IMR-90 (cell line): Measurements from ENCODE around the gene PRKN. TPM values are rescaled to one million over a fixed set of nuclear protein-coding genes. Genes with fewer than 3 reads are reported as not detected.

Experiments used
- ATAC-seq: fragments of 200-7000 bp; cut with Tn5 transposase; 2 replicates; pipeline ENCODE4 v1.9.1; 2020; ENCODE audit warnings: low read depth, mild to moderate bottlenecking, moderate library complexity
- BruUV-seq: library from RNA; stranded (reverse); fragments of 400-500 nt; replicated peaks from 2 replicates; lab custom pipeline; 2021; lab: Mats Ljungman, UMichigan
- CTCF ChIA-PET: fragments of 300-600 bp; formaldehyde crosslinking; extraction: SDS; loops from one replicate; lab custom pipeline; 2021; ENCODE audit warnings: antibody characterized with exemption; lab: Yijun Ruan, JAX
- POLR2A ChIA-PET: fragments of 300-600 bp; sonication (Branson Sonifier 250); formaldehyde crosslinking; loops from one replicate; lab custom pipeline; 2022; ENCODE audit warnings: antibody characterized with exemption; ENCODE audit not compliant: unreplicated experiment; lab: Charles Lee
- DNase-seq: peaks from one replicate; pipeline ENCODE4 v3.0.0; 2013
- H2AFZ ChIP-seq: replicated peaks from 2 replicates; pipeline ENCODE3; 2013; ENCODE audit warnings: low read length, mild to moderate bottlenecking; ENCODE audit not compliant: poor library complexity
- H2AK5ac ChIP-seq: 2 replicates; pipeline ENCODE4 v1.6.1; 2013; ENCODE audit warnings: low read depth, low read length, inconsistent platforms
- H2AK9ac ChIP-seq: replicated peaks from 2 replicates; pipeline ENCODE3; 2013; ENCODE audit warnings: mild to moderate bottlenecking, low read depth, low read length, moderate library complexity; ENCODE audit not compliant: poor library complexity
- H2BK120ac ChIP-seq: 2 replicates; pipeline ENCODE4 v1.6.1; 2013; ENCODE audit warnings: low read depth, low read length, inconsistent platforms
- H2BK15ac ChIP-seq: 3 replicates; pipeline ENCODE4 v1.6.1; 2013; ENCODE audit warnings: low read depth, low read length, inconsistent platforms
- H2BK20ac ChIP-seq: 2 replicates; pipeline ENCODE4 v1.6.1; 2013; ENCODE audit warnings: low read depth, mild to moderate bottlenecking, inconsistent platforms, low read length, moderate library complexity
- H2BK5ac ChIP-seq: 2 replicates; pipeline ENCODE4 v1.6.1; 2013; ENCODE audit warnings: mild to moderate bottlenecking, low read depth, low read length, inconsistent platforms; ENCODE audit not compliant: poor library complexity, severe bottlenecking
- H3K14ac ChIP-seq: replicated peaks from 2 replicates; pipeline ENCODE4 v1.6.1; 2013; ENCODE audit warnings: low read depth, low read length, inconsistent platforms
- H3K18ac ChIP-seq: 2 replicates; pipeline ENCODE4 v1.6.1; 2013; ENCODE audit warnings: low read depth, low read length, control low read depth
- H3K23ac ChIP-seq: 2 replicates; pipeline ENCODE4 v1.6.1; 2013; ENCODE audit warnings: low read depth, low read length, inconsistent platforms
- H3K27ac ChIP-seq: 2 replicates; pipeline ENCODE4 v1.5.1; 2013; ENCODE audit warnings: mild to moderate bottlenecking, control low read depth, low read length; ENCODE audit not compliant: insufficient read depth
- H3K27me3 ChIP-seq: 2 replicates; pipeline ENCODE4 v1.6.1; 2013; ENCODE audit warnings: low read length; ENCODE audit not compliant: control insufficient read depth, insufficient read depth
- H3K36me3 ChIP-seq: 2 replicates; pipeline ENCODE4 v1.6.1; 2013; ENCODE audit warnings: low read length, mixed read lengths; ENCODE audit not compliant: control insufficient read depth, insufficient read depth
- H3K4ac ChIP-seq: 2 replicates; pipeline ENCODE4 v1.6.1; 2013; ENCODE audit warnings: low read depth, low read length, inconsistent platforms
- H3K4me1 ChIP-seq: 2 replicates; pipeline ENCODE4 v1.6.1; 2013; ENCODE audit warnings: low read length, mixed read lengths; ENCODE audit not compliant: control insufficient read depth, insufficient read depth
- H3K4me2 ChIP-seq: 2 replicates; pipeline ENCODE4 v1.6.1; 2013; ENCODE audit warnings: low read depth, mild to moderate bottlenecking, control low read depth, low read length, moderate library complexity
- H3K4me3 ChIP-seq: 2 replicates; pipeline ENCODE4 v1.5.1; 2013; ENCODE audit warnings: low read depth, mild to moderate bottlenecking, control low read depth, low read length, moderate library complexity; ENCODE audit not compliant: insufficient read depth
- H3K56ac ChIP-seq: 2 replicates; pipeline ENCODE4 v1.6.1; 2013; ENCODE audit warnings: low read length, inconsistent platforms; ENCODE audit not compliant: insufficient read depth; ENCODE audit errors: extremely low read depth
- H3K79me1 ChIP-seq, 2 experiments: 2 replicates each; pipeline ENCODE4 v1.6.1; 2013; ENCODE audit warnings: low read length in 2 of 2, inconsistent platforms in 1 of 2, low read depth in 1 of 2
- H3K9ac ChIP-seq: 2 replicates; pipeline ENCODE4 v1.6.1; 2013; ENCODE audit warnings: low read depth, low read length, control low read depth
- H3K9me1 ChIP-seq: 2 replicates; pipeline ENCODE4 v1.6.1; 2013; ENCODE audit warnings: low read length, inconsistent platforms; ENCODE audit not compliant: insufficient read depth
- H3K9me3 ChIP-seq: 2 replicates; pipeline ENCODE4 v1.6.1; 2013; ENCODE audit warnings: low read length; ENCODE audit not compliant: control insufficient read depth, insufficient read depth
- H4K20me1 ChIP-seq: 2 replicates; pipeline ENCODE4 v1.6.1; 2013; ENCODE audit warnings: low read length, inconsistent platforms; ENCODE audit not compliant: insufficient read depth
- H4K5ac ChIP-seq: 2 replicates; pipeline ENCODE4 v1.6.1; 2013; ENCODE audit warnings: mild to moderate bottlenecking, low read depth, low read length, control low read depth
- H4K8ac ChIP-seq, 2 experiments: 2 replicates each; pipeline ENCODE4 v1.6.1; 2013; ENCODE audit warnings: low read depth in 2 of 2, low read length in 2 of 2, control low read depth in 1 of 2, inconsistent platforms in 1 of 2
- H4K91ac ChIP-seq: 2 replicates; pipeline ENCODE4 v1.6.1; 2013; ENCODE audit warnings: low read depth, low read length, inconsistent platforms; ENCODE audit not compliant: insufficient read depth
- BHLHE40 ChIP-seq: fragments of 150-350 bp; IDR thresholded peaks from 2 replicates; pipeline ENCODE4 v1.6.1; 2016; ENCODE audit warnings: mild to moderate bottlenecking, low read depth, low read length
- CEBPB ChIP-seq: IDR thresholded peaks from 2 replicates; pipeline ENCODE4 v1.6.1; 2012; ENCODE audit warnings: low read depth, low read length, improper control_type of control experiment
- CTCF ChIP-seq: conservative IDR thresholded peaks from 2 replicates; pipeline ENCODE4 v1.5.1; 2012; ENCODE audit warnings: mild to moderate bottlenecking, low read depth, low read length, improper control_type of control experiment
- ELK1 ChIP-seq: fragments of 150-350 bp; IDR thresholded peaks from 2 replicates; pipeline ENCODE4 v1.6.1; 2016; ENCODE audit warnings: low read depth, mild to moderate bottlenecking, low read length, moderate library complexity, borderline replicate concordance
- FOS ChIP-seq: fragments of 150-350 bp; IDR thresholded peaks from 2 replicates; pipeline ENCODE4 v1.6.1; 2016; ENCODE audit warnings: low read depth, low read length
- MAFK ChIP-seq: IDR thresholded peaks from 2 replicates; pipeline ENCODE4 v1.6.1; 2012; ENCODE audit warnings: low read depth, low read length, improper control_type of control experiment
- MAZ ChIP-seq: IDR thresholded peaks from 2 replicates; pipeline ENCODE4 v1.6.1; 2012; ENCODE audit warnings: low read depth, mild to moderate bottlenecking, low read length, improper control_type of control experiment, moderate library complexity, borderline replicate concordance
- MXI1 ChIP-seq: IDR thresholded peaks from 2 replicates; pipeline ENCODE4 v1.6.1; 2012; ENCODE audit warnings: low read depth, mild to moderate bottlenecking, low read length, moderate library complexity, borderline replicate concordance
- NFE2L2 ChIP-seq: fragments of 150-350 bp; IDR thresholded peaks from 2 replicates; pipeline ENCODE4 v1.6.1; 2016; ENCODE audit warnings: low read depth, mild to moderate bottlenecking, low read length
- POLR2A ChIP-seq: IDR thresholded peaks from 2 replicates; pipeline ENCODE4 v1.6.1; 2012; ENCODE audit warnings: mild to moderate bottlenecking, low read depth, low read length
- RAD21 ChIP-seq: IDR thresholded peaks from 2 replicates; pipeline ENCODE4 v1.6.1; 2012; ENCODE audit warnings: low read length, improper control_type of control experiment
- RCOR1 ChIP-seq: IDR thresholded peaks from 2 replicates; pipeline ENCODE4 v1.6.1; 2012; ENCODE audit warnings: mild to moderate bottlenecking, low read length, improper control_type of control experiment; ENCODE audit not compliant: insufficient replicate concordance
- RFX5 ChIP-seq: IDR thresholded peaks from 2 replicates; pipeline ENCODE4 v1.8.0; 2012; ENCODE audit warnings: low read depth, mild to moderate bottlenecking, low read length, moderate library complexity
- SMC3 ChIP-seq: fragments of 150-350 bp; IDR thresholded peaks from 2 replicates; pipeline ENCODE4 v1.6.1; 2016; ENCODE audit warnings: low read depth, mild to moderate bottlenecking, antibody characterized with exemption, low read length, moderate library complexity
- USF2 ChIP-seq: fragments of 150-350 bp; IDR thresholded peaks from 2 replicates; pipeline ENCODE4 v1.6.1; 2017; ENCODE audit warnings: mild to moderate bottlenecking, antibody characterized with exemption, low read length, low read depth
- WGBS, 2 experiments: methylation state at CpG; one replicate each; pipeline versions ENCODE4 v1.1.5 to v1.1.7; 2013; ENCODE audit warnings: missing lambda C conversion rate in 2 of 2; ENCODE audit not compliant: insufficient read length in 1 of 2; ENCODE audit errors: extremely low coverage in 2 of 2; 5-methylcytosine and 5-hydroxymethylcytosine counted together
- dilution Hi-C: fragments of 300-500 bp; cut with HindIII; formaldehyde crosslinking; loops from one replicate; pipeline ENCODE4 v1.14.3; 2018; ENCODE audit warnings: low sequenced_read_pairs; ENCODE audit not compliant: unreplicated experiment
- in situ Hi-C: fragments of 300-500 bp; cut with MboI; formaldehyde crosslinking; loops from 3 replicates; pipeline ENCODE4 v1.14.3; 2019; ENCODE audit warnings: low sequenced_read_pairs, inconsistent platforms, mixed read lengths
- intact Hi-C: fragments of 100-400 bp; cut with micrococcal nuclease; formaldehyde crosslinking; loops from 2 replicates; pipeline ENCODE4 v1.10.0; 2022
- polyA plus RNA-seq, 3 experiments: library from polyadenylated mRNA; depleted of rRNA; stranded (reverse); fragments of >200 nt; gene quantifications; 2 replicates each; pipeline ENCODE4 v1.2.3, GENCODE V29; 2012; ENCODE audit warnings: low replicate concordance in 1 of 3
- total RNA-seq: library from RNA; depleted of rRNA; stranded (reverse); fragments of >200 nt; gene quantifications from 2 replicates; pipeline ENCODE4 v1.2.3, GENCODE V29; 2012

The PRKN gene
- total and polyA plus RNA-seq, 2 of the 4 experiments (the other 2 are of a cell fraction), result 0.15 to 0.18 TPM

- Histone ChIP-seq H4K91ac (no peak overlapping the region), H3K4me1 (no peaks in the 10 kb centered on the region), H3K4me3 (no peak overlapping the region), H4K20me1 (no peaks in the 10 kb centered on the region), H3K56ac (no peak overlapping the region), H3K4ac (no peak overlapping the region), H3K27me3 (no peaks in the 10 kb centered on the region), H3K18ac (no peak overlapping the region), H3K14ac (no peak overlapping the region), H2BK20ac (no peak overlapping the region), H4K8ac (no peak overlapping the region), H2AK9ac (no peak overlapping the region), H2AFZ (no peak overlapping the region), H3K9me3 (peaks cover 24% of the 10 kb centered on the region), H3K4me2 (no peak overlapping the region), H3K23ac (no peak overlapping the region), H4K5ac (no peak overlapping the region), H3K27ac (no peak overlapping the region), H2BK120ac (no peak overlapping the region), H2BK5ac (no peak overlapping the region), H3K9me1 (no peaks in the 10 kb centered on the region), H3K79me1 (no peaks in the 10 kb centered on the region), H3K36me3 (no peaks in the 10 kb centered on the region), H3K9ac (no peak overlapping the region), H2BK15ac (no peak overlapping the region), H2AK5ac (no peak overlapping the region)
- ATAC-seq (no peak), DNase-seq (no peak)
- ChIA-PET POLR2A (no interaction called here), CTCF (no interaction called here)
- intact Hi-C loops (no loop called here), dilution Hi-C loops (no loop called here), in situ Hi-C loops (no loop called here)
- WGBS, 2 experiments, result no CpG with 5 or more reads among the region's 6 CpGs
- no peak for TF ChIP-seq MAZ
- TF ChIP-seq CEBPB, result no peak
- no peak for TF ChIP-seq FOS
- TF ChIP-seq MAFK, result no peak
- no peak for TF ChIP-seq BHLHE40
- no peak for TF ChIP-seq CTCF
- TF ChIP-seq USF2, result no peak
- no peak for TF ChIP-seq SMC3
- TF ChIP-seq MXI1, result no peak
- TF ChIP-seq RFX5, result no peak
- no peak for TF ChIP-seq NFE2L2
- no peak for TF ChIP-seq RCOR1
- no peak for TF ChIP-seq POLR2A
- no peak for TF ChIP-seq ELK1
- no peak for TF ChIP-seq RAD21
- BruUV-seq, result no TSS peak
Observed at GRCh38 chr6:161607696-161608297, 1119.8 kb downstream of the PRKN start.
